GM12891 (cell line): ENCODE measurements around the gene KRT2.

ENCODE experiments used
- PAX5 ChIP-seq: IDR thresholded peaks from 2 replicates; pipeline ENCODE4 v1.6.1; 2011; ENCODE audit warnings: low read length, moderate library complexity, mild to moderate bottlenecking; ENCODE audit not compliant: insufficient read depth, severe bottlenecking
- POLR2A ChIP-seq: IDR thresholded peaks from 2 replicates; pipeline ENCODE4 v1.6.1; 2011; ENCODE audit warnings: low read depth, low read length, control low read depth
- POLR2AphosphoS5 ChIP-seq: IDR thresholded peaks from 2 replicates; pipeline ENCODE4 v1.6.1; 2011; ENCODE audit warnings: low read depth, low read length, control low read depth
- POU2F2 ChIP-seq: IDR thresholded peaks from 2 replicates; pipeline ENCODE4 v1.6.1; 2011; ENCODE audit warnings: low read depth, mild to moderate bottlenecking, control low read depth, low read length, moderate library complexity
- SPI1 ChIP-seq: IDR thresholded peaks from 2 replicates; pipeline ENCODE4 v1.6.1; 2011; ENCODE audit warnings: low read depth, low read length, control low read depth
- TAF1 ChIP-seq: IDR thresholded peaks from 2 replicates; pipeline ENCODE4 v1.6.1; 2011; ENCODE audit warnings: low read depth, low read length, control low read depth

GRCh38 chr12:52682938-52683574 is 31.0 kb upstream of the KRT2 start:
- TF ChIP-seq POLR2AphosphoS5 = no peak
- TF ChIP-seq POLR2A = no peak
- no peak for TF ChIP-seq TAF1
- no peak for TF ChIP-seq SPI1
- no peak for TF ChIP-seq POU2F2
- no peak for TF ChIP-seq PAX5
